ENCODE results near the gene ABCA10.

ABCA10 gene

GRCh38 chr17:69159418-69159817, 69.2 kb downstream of the ABCA10 start:
- no peak for DNase-seq

GRCh38 chr17:69154267-69154666, 74.4 kb downstream of the ABCA10 start:
- DNase-seq, result no peak

GRCh38 chr17:69150333-69150732, 78.3 kb downstream of the ABCA10 start:
- DNase-seq, result no peak

- no peak for DNase-seq
Measured at GRCh38 chr17:69147460-69147859, 81.2 kb downstream of the ABCA10 start.

GRCh38 chr17:69144331-69145255, 84.0 kb downstream of the ABCA10 start:
- no peak for DNase-seq

GRCh38 chr17:69143683-69144231, 84.9 kb downstream of the ABCA10 start:
- DNase-seq, result no peak

- DNase-seq, result no peak
Measured at GRCh38 chr17:69143151-69143550, 85.5 kb downstream of the ABCA10 start.

GRCh38 chr17:69142175-69142802, 86.3 kb downstream of the ABCA10 start:
- no peak for DNase-seq

GRCh38 chr17:69141431-69142174, 87.0 kb downstream of the ABCA10 start, which contains the start of gene ABCA6:
Gene ABCA6 (minus strand): TSS chr17:69141895. CDS start chr17:69140703, 1,192 bp downstream.
- DNase-seq, result no peak

GRCh38 chr17:69134112-69134511, 94.5 kb downstream of the ABCA10 start:
- no peak for DNase-seq

- DNase-seq, result no peak
Measured at GRCh38 chr17:69130627-69131296, 97.9 kb downstream of the ABCA10 start.

- no peak for DNase-seq
Measured at GRCh38 chr17:69123626-69124025, 105.0 kb downstream of the ABCA10 start.

- DNase-seq, result no peak
Measured at GRCh38 chr17:69122065-69122464, 106.6 kb downstream of the ABCA10 start.

- no peak for DNase-seq
Measured at GRCh38 chr17:69117855-69118784, 110.5 kb downstream of the ABCA10 start.

GRCh38 chr17:69111794-69112193, 116.8 kb downstream of the ABCA10 start:
- no peak for DNase-seq

GRCh38 chr17:69105907-69106730, 122.5 kb downstream of the ABCA10 start:
- no peak for DNase-seq

GRCh38 chr17:69103557-69104233, 124.9 kb downstream of the ABCA10 start:
- DNase-seq, result no peak

- no peak for DNase-seq
Measured at GRCh38 chr17:69098625-69099024, 130.0 kb downstream of the ABCA10 start.
